H9 (cell line): Measurements from ENCODE around the gene CCDC13. TPM values are rescaled to one million over a fixed set of nuclear protein-coding genes. Genes with fewer than 3 reads are reported as not detected.

Source experiments
- DNase-seq: peaks from one replicate; pipeline ENCODE4 v3.0.0-alpha.2; 2017
- H2AFZ ChIP-seq: one replicate; pipeline ENCODE4 v1.6.1; 2013; ENCODE audit warnings: mild to moderate bottlenecking, low read length, control low read depth, moderate library complexity
- H2AK5ac ChIP-seq: 2 replicates; pipeline ENCODE4 v1.6.1; 2013; ENCODE audit warnings: low read length, control low read depth, mixed read lengths; ENCODE audit not compliant: insufficient read length
- H2BK120ac ChIP-seq: one replicate; pipeline ENCODE4 v1.6.1; 2013; ENCODE audit warnings: low read depth, mild to moderate bottlenecking, low read length, control low read depth, inconsistent platforms; ENCODE audit not compliant: poor library complexity, severe bottlenecking
- H2BK12ac ChIP-seq: 2 replicates; pipeline ENCODE4 v1.6.1; 2013; ENCODE audit warnings: low read length, control low read depth, mixed read lengths, low read depth; ENCODE audit not compliant: insufficient read length
- H2BK15ac ChIP-seq: 2 replicates; pipeline ENCODE4 v1.6.1; 2013; ENCODE audit warnings: low read depth, low read length, control low read depth
- H2BK20ac ChIP-seq: one replicate; pipeline ENCODE4 v1.6.1; 2013; ENCODE audit warnings: low read depth, mild to moderate bottlenecking, low read length, control low read depth, inconsistent platforms; ENCODE audit not compliant: poor library complexity, severe bottlenecking
- H2BK5ac ChIP-seq: 2 replicates; pipeline ENCODE4 v1.6.1; 2013; ENCODE audit warnings: low read length, control low read depth, mixed read lengths; ENCODE audit not compliant: insufficient read length
- H3K14ac ChIP-seq: 2 replicates; pipeline ENCODE4 v1.6.1; 2013; ENCODE audit warnings: low read length, control low read depth; ENCODE audit not compliant: insufficient read depth
- H3K18ac ChIP-seq: 2 replicates; pipeline ENCODE4 v1.6.1; 2013; ENCODE audit warnings: low read depth, mild to moderate bottlenecking, mixed read lengths, low read length, control low read depth; ENCODE audit not compliant: insufficient read length
- H3K23ac ChIP-seq: 2 replicates; pipeline ENCODE4 v1.6.1; 2013; ENCODE audit warnings: low read length, control low read depth, mixed read lengths, low read depth; ENCODE audit not compliant: insufficient read length
- H3K23me2 ChIP-seq: 2 replicates; pipeline ENCODE4 v1.6.1; 2013; ENCODE audit warnings: low read depth, mild to moderate bottlenecking, mixed read lengths, low read length, control low read depth; ENCODE audit not compliant: insufficient read length, poor library complexity, severe bottlenecking
- H3K27ac ChIP-seq: 2 replicates; pipeline ENCODE4 v1.5.1; 2013; ENCODE audit warnings: low read length, control low read depth, mixed read lengths, low read depth; ENCODE audit not compliant: insufficient read length
- H3K27me3 ChIP-seq: 2 replicates; pipeline ENCODE4 v1.6.1; 2013; ENCODE audit warnings: low read length, control low read depth, inconsistent platforms; ENCODE audit not compliant: insufficient read depth
- H3K4ac ChIP-seq: 2 replicates; pipeline ENCODE4 v1.6.1; 2013; ENCODE audit warnings: low read depth, mild to moderate bottlenecking, control low read depth, inconsistent platforms, low read length, moderate library complexity
- H3K4me1 ChIP-seq: 2 replicates; pipeline ENCODE4 v1.6.1; 2013; ENCODE audit warnings: low read length, control low read depth, inconsistent platforms; ENCODE audit not compliant: insufficient read depth
- H3K4me2 ChIP-seq: 2 replicates; pipeline ENCODE4 v1.6.1; 2013; ENCODE audit warnings: low read length, control low read depth, mixed read lengths; ENCODE audit not compliant: insufficient read length, insufficient read depth
- H3K56ac ChIP-seq: 2 replicates; pipeline ENCODE4 v1.6.1; 2013; ENCODE audit warnings: low read depth, mild to moderate bottlenecking, mixed read lengths, low read length, control low read depth; ENCODE audit not compliant: insufficient read length
- H3K79me1 ChIP-seq: 2 replicates; pipeline ENCODE4 v1.6.1; 2013; ENCODE audit warnings: low read depth, mild to moderate bottlenecking, moderate library complexity, low read length, control low read depth, inconsistent platforms; ENCODE audit not compliant: insufficient read depth, poor library complexity, severe bottlenecking
- H3K79me2 ChIP-seq: 2 replicates; pipeline ENCODE4 v1.6.1; 2013; ENCODE audit warnings: low read length, control low read depth, inconsistent platforms; ENCODE audit not compliant: insufficient read depth
- H3K9ac ChIP-seq: 2 replicates; pipeline ENCODE4 v1.6.1; 2013; ENCODE audit warnings: low read length, control low read depth, mixed read lengths; ENCODE audit not compliant: insufficient read length; ENCODE audit errors: extremely low read depth
- H3K9me3 ChIP-seq: one replicate; pipeline ENCODE4 v1.6.1; 2013; ENCODE audit warnings: low read depth, low read length, inconsistent platforms; ENCODE audit not compliant: control insufficient read depth
- H3T11ph ChIP-seq: one replicate; pipeline ENCODE4 v1.6.1; 2013; ENCODE audit warnings: mild to moderate bottlenecking, low read length, control low read depth, inconsistent platforms
- H4K20me1 ChIP-seq: one replicate; pipeline ENCODE4 v1.6.1; 2013; ENCODE audit not compliant: control insufficient read depth, insufficient read length, insufficient read depth
- H4K5ac ChIP-seq: 2 replicates; pipeline ENCODE4 v1.6.1; 2013; ENCODE audit warnings: low read depth, mild to moderate bottlenecking, mixed read lengths, low read length, control low read depth; ENCODE audit not compliant: insufficient read length
- H4K8ac ChIP-seq: replicated peaks from 2 replicates; pipeline ENCODE4 v1.6.1; 2013; ENCODE audit warnings: low read length, control low read depth, mixed read lengths, low read depth; ENCODE audit not compliant: insufficient read length
- H4K91ac ChIP-seq: 2 replicates; pipeline ENCODE4 v1.6.1; 2013; ENCODE audit warnings: low read depth, mild to moderate bottlenecking, moderate library complexity, mixed read lengths, low read length, control low read depth; ENCODE audit not compliant: insufficient read length
- H3K27ac Mint-ChIP-seq, 3 experiments: 2 replicates in 2 of 3; 3 replicates in 1 of 3; pipeline ENCODE4 v1.8.0; 2020 to 2021; ENCODE audit warnings: mixed read lengths in 3 of 3, mild to moderate bottlenecking in 1 of 3, moderate library complexity in 1 of 3
- H3K27me3 Mint-ChIP-seq: 2 replicates; pipeline ENCODE4 v1.8.0; 2021; ENCODE audit warnings: low read depth, mild to moderate bottlenecking, moderate library complexity, mixed read lengths
- H3K36me3 Mint-ChIP-seq, 3 experiments: 2 replicates in 2 of 3; 3 replicates in 1 of 3; pipeline ENCODE4 v1.8.0; 2020 to 2021; ENCODE audit warnings: low read depth in 3 of 3, mixed read lengths in 3 of 3; ENCODE audit not compliant: insufficient read depth in 1 of 3
- H3K4me1 Mint-ChIP-seq, 2 experiments: 2 replicates each; pipeline ENCODE4 v1.8.0; 2020; ENCODE audit warnings: mixed read lengths in 2 of 2
- H3K4me3 Mint-ChIP-seq, 2 experiments: 2 replicates in 1 of 2; 3 replicates in 1 of 2; pipeline ENCODE4 v1.8.0; 2020 to 2021; ENCODE audit warnings: mild to moderate bottlenecking in 2 of 2, mixed read lengths in 2 of 2, moderate library complexity in 1 of 2
- H3K9me3 Mint-ChIP-seq, 2 experiments: 2 replicates in 1 of 2; 3 replicates in 1 of 2; pipeline ENCODE4 v1.8.0; 2020; ENCODE audit warnings: mild to moderate bottlenecking in 2 of 2, mixed read lengths in 2 of 2, moderate library complexity in 1 of 2
- WGBS: extraction: QIAGEN DNeasy Blood & Tissue Kit; methylation state at CpG from one replicate; pipeline ENCODE4 v1.1.7; 2013; ENCODE audit warnings: missing lambda C conversion rate, low lambda C conversion rate, mixed read lengths; ENCODE audit not compliant: insufficient read length; ENCODE audit errors: extremely low coverage; 5-methylcytosine and 5-hydroxymethylcytosine counted together
- total RNA-seq: library from RNA; stranded (reverse); gene quantifications from 2 replicates; pipeline ENCODE4 v1.2.1, GENCODE V29; 2021
- TF ChIP-seq, protein P1 (sequence below): fragments of 200-600 bp; sonication (generic); conservative IDR thresholded peaks from 3 replicates; pipeline ENCODE4 v1.8.0; 2021; ENCODE audit warnings: antibody characterized with exemption, mild to moderate bottlenecking

Gene CCDC13
- total RNA-seq, 1 experiment from 2014 or later: not detected

DNA sequence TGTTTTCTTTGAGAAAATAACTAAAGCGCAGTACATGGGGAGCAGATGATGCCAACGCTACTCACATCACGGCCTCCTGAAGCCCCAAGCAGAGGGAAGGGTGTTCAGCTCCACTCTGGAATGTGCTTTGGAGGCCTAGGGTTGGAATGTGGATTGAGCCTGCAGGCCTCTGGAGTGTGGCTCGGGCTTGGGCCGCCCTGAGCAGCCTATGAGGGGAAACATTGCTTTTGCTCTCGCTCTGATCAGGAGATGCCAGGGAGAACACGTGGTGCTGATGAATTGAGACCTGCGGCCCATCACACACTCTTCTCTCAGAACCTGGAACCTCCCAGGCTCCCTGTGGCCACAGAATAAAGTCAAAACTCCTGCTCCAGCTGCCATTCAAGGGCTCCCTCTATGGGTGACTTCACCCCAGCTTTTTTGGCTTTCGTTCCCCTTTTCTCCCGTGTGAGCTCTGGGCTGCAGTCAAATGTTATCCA is 23.3 kb downstream of the CCDC13 start:
- Mint-ChIP-seq H3K27ac (peak overlapping the region in 1 of 3 experiments; percentile 54; a peak in 1 of 7 replicates), H3K9me3 (no peaks in the 10 kb centered on the region)
- H2BK120ac ChIP-seq: no peak overlapping the region

More for the DNA sequence above, 23.3 kb downstream of the CCDC13 start:
- H3K9ac ChIP-seq: no peak overlapping the region
- TF ChIP-seq, protein P1, sequence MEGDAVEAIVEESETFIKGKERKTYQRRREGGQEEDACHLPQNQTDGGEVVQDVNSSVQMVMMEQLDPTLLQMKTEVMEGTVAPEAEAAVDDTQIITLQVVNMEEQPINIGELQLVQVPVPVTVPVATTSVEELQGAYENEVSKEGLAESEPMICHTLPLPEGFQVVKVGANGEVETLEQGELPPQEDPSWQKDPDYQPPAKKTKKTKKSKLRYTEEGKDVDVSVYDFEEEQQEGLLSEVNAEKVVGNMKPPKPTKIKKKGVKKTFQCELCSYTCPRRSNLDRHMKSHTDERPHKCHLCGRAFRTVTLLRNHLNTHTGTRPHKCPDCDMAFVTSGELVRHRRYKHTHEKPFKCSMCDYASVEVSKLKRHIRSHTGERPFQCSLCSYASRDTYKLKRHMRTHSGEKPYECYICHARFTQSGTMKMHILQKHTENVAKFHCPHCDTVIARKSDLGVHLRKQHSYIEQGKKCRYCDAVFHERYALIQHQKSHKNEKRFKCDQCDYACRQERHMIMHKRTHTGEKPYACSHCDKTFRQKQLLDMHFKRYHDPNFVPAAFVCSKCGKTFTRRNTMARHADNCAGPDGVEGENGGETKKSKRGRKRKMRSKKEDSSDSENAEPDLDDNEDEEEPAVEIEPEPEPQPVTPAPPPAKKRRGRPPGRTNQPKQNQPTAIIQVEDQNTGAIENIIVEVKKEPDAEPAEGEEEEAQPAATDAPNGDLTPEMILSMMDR: peak; percentile 73
- H3K23me2 ChIP-seq: no peaks in the 10 kb centered on the region
- no peaks in the 10 kb centered on the region for H3K9me3 ChIP-seq
- H3K4me3 Mint-ChIP-seq: no peak overlapping the region
- H2BK5ac ChIP-seq: no peak overlapping the region
- H3K4ac ChIP-seq: no peak overlapping the region
- H3K56ac ChIP-seq: no peak overlapping the region
- H3K4me2 ChIP-seq: no peak overlapping the region
- no peak overlapping the region for H2BK12ac ChIP-seq
- no peak overlapping the region for H2AFZ ChIP-seq
- no peak overlapping the region for H2BK15ac ChIP-seq
- H3T11ph ChIP-seq: no peak overlapping the region
- no peak overlapping the region for H2AK5ac ChIP-seq
- no peaks in the 10 kb centered on the region for H3K79me1 ChIP-seq
- WGBS: no CpG with 5 or more reads among the region's 10 CpGs
- H4K8ac ChIP-seq: no peak overlapping the region
- no peak overlapping the region for H3K18ac ChIP-seq
- H3K14ac ChIP-seq: 0 out of 2 replicates have a peak overlapping the region, but pooled peaks have one; percentile 25
- H4K91ac ChIP-seq: no peak overlapping the region
- no peak overlapping the region for H3K27ac ChIP-seq
- H3K23ac ChIP-seq: no peak overlapping the region
- no peaks in the 10 kb centered on the region for H3K79me2 ChIP-seq
- H3K4me1 ChIP-seq: no peaks in the 10 kb centered on the region
- H4K20me1 ChIP-seq: no peaks in the 10 kb centered on the region
- H3K4me1 Mint-ChIP-seq: peaks cover 26 to 31% of the 10 kb centered on the region in 2 experiments
- no peak overlapping the region for H2BK20ac ChIP-seq
- H3K27me3 ChIP-seq: no peaks in the 10 kb centered on the region
- H4K5ac ChIP-seq: no peak overlapping the region
- peak; percentile 68 for DNase-seq
- H3K36me3 Mint-ChIP-seq: no peaks in the 10 kb centered on the region
- peaks cover 30% of the 10 kb centered on the region for H3K27me3 Mint-ChIP-seq
